GM12891 (cell line): ENCODE measurements around the gene SEMA4D.

Experiments used
- DNase-seq: peaks from one replicate; pipeline ENCODE4 v3.0.0; 2011; ENCODE audit warnings: low spot score; ENCODE audit not compliant: insufficient read length
- FAIRE-seq: peaks from 2 replicates; lab custom pipeline; 2011; peaks lifted over from hg19 to GRCh38; lab: Jason Lieb, UNC
- PAX5 ChIP-seq: IDR thresholded peaks from 2 replicates; pipeline ENCODE4 v1.6.1; 2011; ENCODE audit warnings: low read length, moderate library complexity, mild to moderate bottlenecking; ENCODE audit not compliant: insufficient read depth, severe bottlenecking
- POLR2A ChIP-seq: IDR thresholded peaks from 2 replicates; pipeline ENCODE4 v1.6.1; 2011; ENCODE audit warnings: low read depth, low read length, control low read depth
- POLR2AphosphoS5 ChIP-seq: IDR thresholded peaks from 2 replicates; pipeline ENCODE4 v1.6.1; 2011; ENCODE audit warnings: low read depth, low read length, control low read depth
- POU2F2 ChIP-seq: IDR thresholded peaks from 2 replicates; pipeline ENCODE4 v1.6.1; 2011; ENCODE audit warnings: low read depth, mild to moderate bottlenecking, control low read depth, low read length, moderate library complexity
- SPI1 ChIP-seq: IDR thresholded peaks from 2 replicates; pipeline ENCODE4 v1.6.1; 2011; ENCODE audit warnings: low read depth, low read length, control low read depth
- TAF1 ChIP-seq: IDR thresholded peaks from 2 replicates; pipeline ENCODE4 v1.6.1; 2011; ENCODE audit warnings: low read depth, low read length, control low read depth

The SEMA4D gene

GRCh38 chr9:89469003-89469402 lies 28.9 kb downstream of the SEMA4D start:
- FAIRE-seq (no peak), DNase-seq (no peak)
- TF ChIP-seq PAX5 (no peak), SPI1 (no peak), TAF1 (no peak), POLR2AphosphoS5 (no peak), POU2F2 (no peak)

- DNase-seq = no peak
- no peak for TF ChIP-seq POLR2A
- TF ChIP-seq TAF1 = no peak
- TF ChIP-seq POU2F2 = no peak
- no peak for TF ChIP-seq PAX5
- no peak for TF ChIP-seq SPI1
- TF ChIP-seq POLR2AphosphoS5 = no peak
- no peak for FAIRE-seq
Measured at GRCh38 chr9:89468281-89468960, 29.5 kb downstream of the SEMA4D start.

- TF ChIP-seq SPI1 (no peak), POU2F2 (no peak), POLR2AphosphoS5 (no peak), TAF1 (no peak), PAX5 (no peak), POLR2A (no peak)
- FAIRE-seq (no peak), DNase-seq (no peak)
Measured at GRCh38 chr9:89467278-89467625, 30.7 kb downstream of the SEMA4D start.

- FAIRE-seq (peak; percentile 97), DNase-seq (no peak)
- peak; percentile 49; the same call in 1 of the 2 replicates for TF ChIP-seq TAF1
- peak; percentile 36; the same call in 1 of the 2 replicates for TF ChIP-seq POLR2AphosphoS5
- TF ChIP-seq POU2F2 = peak; percentile 75; the same call in 1 of the 2 replicates
- TF ChIP-seq PAX5 = no peak
Measured at GRCh38 chr9:89466451-89467277, 31.2 kb downstream of the SEMA4D start.

GRCh38 chr9:89465726-89466308 lies 32.1 kb downstream of the SEMA4D start:
- TF ChIP-seq POLR2A (no peak), POLR2AphosphoS5 (no peak), TAF1 (no peak), POU2F2 (no peak), SPI1 (no peak), PAX5 (no peak)
- peak; percentile 43 for FAIRE-seq
- no peak for DNase-seq

GRCh38 chr9:89465001-89465451 lies 32.9 kb downstream of the SEMA4D start:
- FAIRE-seq (no peak), DNase-seq (no peak)
- TF ChIP-seq PAX5 (no peak), SPI1 (no peak), POLR2A (no peak), POU2F2 (no peak), POLR2AphosphoS5 (no peak), TAF1 (no peak)

- peak; percentile 79 for TF ChIP-seq SPI1
- peak; percentile 23; the same call in 1 of the 2 replicates for TF ChIP-seq POLR2A
- no peak for TF ChIP-seq POU2F2
- FAIRE-seq = peak; percentile 97
- no peak for DNase-seq
Measured at GRCh38 chr9:89464300-89464901, 33.5 kb downstream of the SEMA4D start.

GRCh38 chr9:89462817-89463683 lies 34.9 kb downstream of the SEMA4D start:
- FAIRE-seq (peak; percentile 72), DNase-seq (no peak)
- TF ChIP-seq POU2F2 = no peak
- no peak for TF ChIP-seq TAF1

- no peak for TF ChIP-seq POU2F2
- no peak for TF ChIP-seq POLR2A
- no peak for TF ChIP-seq POLR2AphosphoS5
- no peak for TF ChIP-seq SPI1
- TF ChIP-seq TAF1 = no peak
- TF ChIP-seq PAX5 = no peak
- no peak for DNase-seq
- no peak for FAIRE-seq
Measured at GRCh38 chr9:89462199-89462598, 35.7 kb downstream of the SEMA4D start.
